Measurements from ENCODE around the gene KRTAP4-1. TPM values are rescaled to one million over a fixed set of nuclear protein-coding genes. Genes with fewer than 3 reads are reported as not detected.
A peak's percentile ranks its signal among the peaks of the same experiment; 100 is the strongest.

KRTAP4-1 gene
- polyA plus RNA-seq, 1 donor (not counting 4 experiments of a cell fraction or from before 2014, with no cell fraction given): not detected

GRCh38 chr17:41178843-41179616, 5.7 kb downstream of the KRTAP4-1 start:
- Histone ChIP-seq H2AFZ (ENCODE audit: control insufficient read depth, low read length) (no peak overlapping the region), H3K27ac (ENCODE audit: control insufficient read depth, insufficient read depth, low read length) (no peak overlapping the region)
- peak; percentile 29 for FAIRE-seq

GRCh38 chr17:41178341-41178740, 6.4 kb downstream of the KRTAP4-1 start:
- Histone ChIP-seq H3K4me1 (ENCODE audit: control insufficient read depth, extremely low read depth, insufficient read depth, low read length) (peaks cover 9% of the 10 kb centered on the region), H3K9me1 (ENCODE audit: control insufficient read depth, extremely low read depth, insufficient read depth, low read length) (no peaks in the 10 kb centered on the region), H3K9me3 (ENCODE audit: control insufficient read depth, low read depth, low read length) (no peaks in the 10 kb centered on the region), H3K79me2 (ENCODE audit: control insufficient read depth, insufficient read depth, low read length) (no peaks in the 10 kb centered on the region), H3K9ac (ENCODE audit: control insufficient read depth, extremely low read depth, insufficient read depth, low read length) (no peak overlapping the region), H3K27me3 (ENCODE audit: control insufficient read depth, extremely low read depth, insufficient read depth, low read length) (no peaks in the 10 kb centered on the region), H3K36me3 (ENCODE audit: control insufficient read depth in 2 of 2, extremely low read depth in 1 of 2, insufficient read depth in 2 of 2, low read length in 2 of 2) (no peaks in the 10 kb centered on the region), H4K20me1 (ENCODE audit: control insufficient read depth, extremely low read depth, insufficient read depth, low read length) (no peaks in the 10 kb centered on the region), H2AFZ (ENCODE audit: control insufficient read depth, low read length) (no peak overlapping the region), H3K4me3 (ENCODE audit: control insufficient read depth in 2 of 3, extremely low read depth in 1 of 3, insufficient read depth in 2 of 3, low read depth in 1 of 3, low read length in 3 of 3) (no peak overlapping the region), H3K4me2 (ENCODE audit: control insufficient read depth, extremely low read depth, insufficient read depth, low read depth, low read length) (no peak overlapping the region), H3K27ac (ENCODE audit: control insufficient read depth, insufficient read depth, low read length) (no peak overlapping the region)
- TF ChIP-seq CTCF (optimal IDR thresholded peaks at IDR 0.05 in 1 of 3, IDR thresholded peaks at IDR 0.05 in 1 of 3, conservative IDR thresholded peaks at IDR 0.05 in 1 of 3; ENCODE audit: extremely low read depth in 1 of 3, insufficient read depth in 2 of 3, low read length in 3 of 3): no peak
- no peak for TF ChIP-seq EZH2 (IDR thresholded peaks at IDR 0.05; ENCODE audit: low read length)
- dilution Hi-C loops (cut with MboI; ENCODE audit: extremely low pct_ligation_motif_present, low sequenced_read_pairs): no loop called here
- FAIRE-seq (peak; percentile 83), DNase-seq (ENCODE audit: low read depth, low spot score) (no peak)

More at GRCh38 chr17:41178843-41179616, 5.7 kb downstream of the KRTAP4-1 start:
- Histone ChIP-seq H3K9me3 (ENCODE audit: control insufficient read depth, low read depth, low read length) (no peaks in the 10 kb centered on the region), H3K79me2 (ENCODE audit: control insufficient read depth, insufficient read depth, low read length) (no peaks in the 10 kb centered on the region), H3K9me1 (ENCODE audit: control insufficient read depth, extremely low read depth, insufficient read depth, low read length) (no peaks in the 10 kb centered on the region), H3K4me3 (ENCODE audit: control insufficient read depth in 2 of 3, extremely low read depth in 1 of 3, insufficient read depth in 2 of 3, low read depth in 1 of 3, low read length in 3 of 3) (no peak overlapping the region), H3K9ac (ENCODE audit: control insufficient read depth, extremely low read depth, insufficient read depth, low read length) (no peak overlapping the region), H3K36me3 (ENCODE audit: control insufficient read depth in 2 of 2, extremely low read depth in 1 of 2, insufficient read depth in 2 of 2, low read length in 2 of 2) (no peaks in the 10 kb centered on the region), H3K4me1 (ENCODE audit: control insufficient read depth, extremely low read depth, insufficient read depth, low read length) (peaks cover 9% of the 10 kb centered on the region), H3K4me2 (ENCODE audit: control insufficient read depth, extremely low read depth, insufficient read depth, low read depth, low read length) (no peak overlapping the region), H4K20me1 (ENCODE audit: control insufficient read depth, extremely low read depth, insufficient read depth, low read length) (no peaks in the 10 kb centered on the region), H3K27me3 (ENCODE audit: control insufficient read depth, extremely low read depth, insufficient read depth, low read length) (no peaks in the 10 kb centered on the region)
- no peak for DNase-seq (ENCODE audit: low read depth, low spot score)
- TF ChIP-seq EZH2 (IDR thresholded peaks at IDR 0.05; ENCODE audit: low read length) (no peak), CTCF (optimal IDR thresholded peaks at IDR 0.05 in 1 of 3, IDR thresholded peaks at IDR 0.05 in 1 of 3, conservative IDR thresholded peaks at IDR 0.05 in 1 of 3; ENCODE audit: extremely low read depth in 1 of 3, insufficient read depth in 2 of 3, low read length in 3 of 3) (no peak)
- dilution Hi-C loops (cut with MboI; ENCODE audit: extremely low pct_ligation_motif_present, low sequenced_read_pairs): no loop called here

All from keratinocyte (primary cell).